HG03432 (cell line): ENCODE data around the gene CRYBB2.
"Not testable (repeated sequence)": the region's sequence is repeated elsewhere in the genome, so short reads cannot be mapped to it uniquely, and the experiment has no call there.

Experiments
- ATAC-seq: cut with Tn5 transposase; IDR thresholded peaks from one replicate; pipeline ENCODE4 v1.9.1; 2021; ENCODE audit warnings: mild to moderate bottlenecking, moderate library complexity; ENCODE audit not compliant: unreplicated experiment

The CRYBB2 gene

DNA sequence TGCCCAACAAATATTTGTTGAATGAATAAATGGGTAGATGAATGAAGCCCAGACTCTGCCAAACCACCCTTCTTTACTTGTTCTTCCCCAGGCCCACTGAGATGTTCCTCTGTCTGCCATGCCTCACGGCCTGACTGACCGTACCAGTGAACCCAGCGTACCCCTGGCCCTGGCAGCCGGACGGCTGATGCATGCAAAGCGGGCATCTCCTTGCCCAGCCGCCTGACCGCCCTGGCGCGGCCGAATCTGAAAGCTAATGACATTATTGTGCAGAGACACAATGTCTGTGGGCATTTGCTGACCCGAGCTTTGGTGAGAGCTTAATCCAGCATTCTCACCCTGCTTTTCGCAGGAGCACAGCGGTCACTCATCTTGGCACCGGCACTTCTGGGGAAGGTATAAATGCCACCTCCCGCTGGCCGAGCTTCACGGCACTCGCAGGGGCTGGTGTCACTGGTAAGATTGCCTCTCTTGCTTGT is at the start of gene CRYBB2:
CRYBB2 (plus strand) TSS at position 429 of the 479 bp plus-strand sequence. CDS start 1,791 bp downstream, outside the sequence.
- ATAC-seq = no peak

DNA sequence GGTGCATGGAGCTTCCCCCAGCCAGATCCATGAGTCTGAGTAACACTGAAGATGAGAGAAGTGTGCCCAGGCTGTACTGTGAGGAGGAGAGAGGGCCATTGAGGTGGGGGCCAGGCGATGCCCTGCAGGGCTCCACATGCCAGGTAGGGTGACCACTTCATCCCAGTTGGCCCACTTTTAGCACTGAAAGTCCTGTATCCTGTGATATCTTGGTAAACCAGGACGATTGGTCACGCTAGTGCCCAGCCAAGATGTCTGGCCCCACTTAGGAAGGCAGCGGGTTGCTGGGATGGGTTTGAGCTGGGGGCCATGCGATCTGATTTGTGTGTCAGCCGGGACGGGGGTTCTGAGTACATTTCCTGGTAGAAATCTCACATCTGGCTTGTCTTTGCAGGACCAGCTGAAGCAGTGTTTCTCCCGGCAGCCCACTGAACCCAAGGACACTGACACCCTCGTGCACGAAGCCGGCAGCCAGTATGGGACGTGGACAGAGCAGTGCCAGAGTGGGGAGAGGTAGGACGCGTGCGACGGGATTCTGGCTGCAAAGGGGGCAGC is 48.9 kb upstream of the CRYBB2 start:
- no peak for ATAC-seq

DNA sequence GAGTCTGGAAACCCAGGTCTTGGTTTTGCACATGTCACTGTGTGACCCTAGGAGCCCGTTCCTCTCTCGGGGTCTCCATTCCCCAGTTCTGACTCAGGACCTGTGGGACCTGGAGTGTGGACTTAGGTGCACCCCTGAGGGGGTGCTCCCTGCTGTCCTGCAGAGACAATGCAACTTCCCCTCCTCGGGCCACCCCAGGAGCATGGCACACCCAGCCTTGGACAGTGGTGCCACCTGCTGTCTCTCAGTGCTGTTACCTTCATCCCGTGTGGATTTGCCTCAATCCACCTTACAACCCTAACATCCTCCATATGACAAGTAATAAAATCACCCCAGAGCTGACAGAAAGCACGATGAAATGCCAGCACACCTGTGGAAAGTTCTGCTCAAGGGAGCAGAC is 47.3 kb upstream of the CRYBB2 start:
- no peak for ATAC-seq

GRCh38 chr22:25174156-25174887 is 45.1 kb upstream of the CRYBB2 start:
- no peak for ATAC-seq

GRCh38 chr22:25174888-25175411 is 44.5 kb upstream of the CRYBB2 start:
- no peak for ATAC-seq

DNA sequence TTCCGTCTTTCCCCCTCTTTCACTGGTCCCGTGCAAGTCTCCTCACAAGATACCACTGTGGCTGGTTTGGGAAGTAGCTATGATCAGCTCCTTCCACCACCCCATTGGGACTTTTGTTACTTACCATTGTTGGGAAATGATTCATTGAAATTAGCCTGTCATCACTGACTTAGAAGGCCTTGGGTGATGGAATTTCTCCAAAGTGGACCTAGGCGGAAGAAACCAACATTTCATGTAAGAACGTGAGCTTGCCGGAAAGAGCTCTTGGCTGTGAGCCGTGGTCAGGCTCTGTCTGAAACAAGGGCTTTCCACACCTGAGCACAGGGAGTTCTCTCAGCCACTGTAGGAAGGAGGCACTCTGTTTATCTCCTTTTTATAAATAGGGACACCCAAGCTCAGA is 43.3 kb upstream of the CRYBB2 start:
- no peak for ATAC-seq

GRCh38 chr22:25176799-25177198 is 42.6 kb upstream of the CRYBB2 start:
- ATAC-seq = no peak

GRCh38 chr22:25177226-25177625 is 42.2 kb upstream of the CRYBB2 start:
- no peak for ATAC-seq

DNA sequence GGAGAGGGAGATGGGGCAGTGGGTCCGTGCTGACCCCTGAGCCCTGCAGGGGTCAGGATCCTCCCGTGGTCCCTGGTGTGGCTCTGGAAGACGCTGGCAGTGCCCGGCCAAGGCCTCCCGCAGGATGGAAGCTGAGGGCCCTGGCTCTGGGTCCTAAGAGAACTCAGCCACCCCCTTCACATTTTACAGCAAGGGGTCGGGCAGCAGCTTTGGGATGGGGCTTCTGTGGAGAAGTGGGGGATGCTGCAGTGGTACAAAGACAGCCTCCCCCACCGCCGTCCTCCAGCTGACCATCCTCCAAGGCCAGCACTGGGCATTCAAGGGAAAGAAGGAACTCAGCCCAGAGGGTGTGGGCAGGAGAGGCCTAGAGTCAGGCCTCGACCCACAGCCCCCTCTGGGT is 41.5 kb upstream of the CRYBB2 start:
- no peak for ATAC-seq

DNA sequence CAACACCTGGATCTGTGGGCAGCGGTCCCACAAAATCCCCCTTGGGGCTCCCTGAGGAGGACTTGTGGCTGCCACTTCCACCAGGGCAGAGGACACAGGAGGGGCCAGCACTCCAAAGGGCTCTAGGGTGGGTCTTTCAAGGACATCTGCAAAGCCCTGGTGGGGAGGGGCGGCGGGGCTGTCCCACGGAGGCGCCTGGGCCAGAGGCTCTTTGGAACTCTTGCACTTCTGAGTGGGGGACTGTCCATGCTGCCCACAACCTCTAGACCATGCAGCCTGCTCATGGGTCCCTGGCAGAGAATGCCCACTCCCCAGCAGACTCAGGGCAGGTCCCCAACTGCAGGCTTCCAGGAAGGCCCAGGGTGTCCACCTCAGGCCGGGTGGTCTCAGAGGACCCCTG is 41.1 kb upstream of the CRYBB2 start:
- ATAC-seq = not testable (repeated sequence)

DNA sequence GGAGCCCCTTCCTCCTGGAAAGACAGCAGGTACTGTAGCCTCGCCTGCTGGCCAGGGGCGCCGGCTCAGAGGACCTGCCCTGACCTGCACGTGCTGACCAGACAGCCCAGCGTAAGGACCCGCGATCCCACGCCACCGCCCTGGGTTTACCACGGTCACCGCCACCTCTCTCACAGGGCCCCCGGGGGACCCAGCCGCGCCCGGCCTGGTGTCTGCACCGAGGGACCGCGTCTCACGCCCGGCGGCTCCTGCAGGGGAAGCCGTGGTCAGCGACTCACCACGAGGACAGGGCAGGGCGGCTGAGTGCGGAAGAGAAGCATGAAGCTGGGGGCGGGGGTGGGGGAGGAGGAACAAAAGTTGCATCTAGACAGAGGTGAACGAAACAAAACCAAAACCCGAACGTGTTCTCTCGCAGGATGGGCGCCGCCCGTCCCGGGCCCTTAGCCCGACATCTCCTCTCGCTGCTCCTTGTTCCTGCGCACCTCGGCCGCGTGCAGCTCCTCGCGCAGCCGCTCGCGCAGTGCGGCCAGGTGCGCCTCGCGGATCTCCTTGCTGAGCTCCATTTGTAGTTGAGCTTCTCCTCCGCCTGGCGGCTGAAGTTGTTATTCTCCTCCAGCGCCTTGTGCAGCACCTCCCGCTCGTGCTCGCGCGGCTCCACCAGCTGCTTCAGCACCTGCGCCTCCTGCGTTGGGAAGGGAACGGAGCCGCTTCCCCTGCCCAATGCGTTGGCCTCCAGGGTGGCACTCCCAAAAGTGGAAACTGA is 40.4 kb upstream of the CRYBB2 start:
- ATAC-seq = not testable (repeated sequence)

GRCh38 chr22:25182131-25183110 is 37.0 kb upstream of the CRYBB2 start:
- ATAC-seq = no peak

DNA sequence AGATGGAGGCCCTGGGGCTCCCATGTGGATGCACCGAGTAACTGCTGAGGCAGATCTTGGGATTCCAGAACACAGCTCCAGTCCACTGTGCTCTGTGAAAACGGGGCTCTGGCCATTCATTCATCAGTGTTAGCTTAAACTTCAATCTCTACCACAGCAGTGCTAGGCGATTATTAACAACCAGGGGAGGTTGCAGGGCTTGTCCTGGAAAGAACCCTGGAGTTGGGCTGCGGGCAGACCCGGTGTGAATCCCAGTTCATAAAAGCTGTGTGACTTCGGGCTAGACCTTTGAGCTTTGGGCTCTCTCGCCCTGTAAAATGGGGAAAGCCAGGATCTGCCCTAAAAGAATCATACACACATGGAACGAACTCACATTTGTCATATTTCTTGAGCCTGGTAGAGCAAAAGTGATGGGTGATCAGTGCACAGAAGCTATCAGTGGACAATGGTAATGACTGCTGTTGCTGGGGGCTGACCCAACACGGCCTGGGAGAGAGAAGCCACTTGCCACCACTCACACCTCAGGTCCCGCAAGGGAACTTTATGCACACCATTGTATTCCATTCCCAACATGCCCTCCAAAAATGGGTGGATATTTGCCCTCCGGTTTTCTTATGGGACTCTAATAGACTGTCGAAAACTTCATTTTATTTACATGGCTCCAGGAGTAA is 35.4 kb upstream of the CRYBB2 start:
- no peak for ATAC-seq

- no peak for ATAC-seq
These were observed 33.3 kb upstream of the CRYBB2 start for GRCh38 chr22:25186140-25186539.

DNA sequence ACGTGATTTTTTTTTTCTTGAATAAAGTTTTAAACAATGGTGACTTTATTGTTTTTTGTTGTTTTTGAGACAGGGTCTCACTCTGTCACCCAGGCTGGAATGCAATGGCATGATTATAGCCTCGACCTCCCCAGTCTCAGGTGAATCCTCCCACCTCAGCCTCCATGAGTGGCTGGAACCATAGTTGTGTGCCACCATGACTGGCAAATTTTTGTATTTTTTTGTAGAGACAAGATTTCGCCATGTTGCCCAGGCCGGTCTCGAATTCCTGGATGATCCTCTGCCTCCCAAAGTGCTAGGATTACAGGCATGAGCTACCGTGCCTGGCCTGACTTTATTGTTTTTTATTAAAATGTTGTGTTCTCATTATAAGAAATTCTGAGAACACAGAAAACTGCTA is 32.0 kb upstream of the CRYBB2 start:
- ATAC-seq = no peak

DNA sequence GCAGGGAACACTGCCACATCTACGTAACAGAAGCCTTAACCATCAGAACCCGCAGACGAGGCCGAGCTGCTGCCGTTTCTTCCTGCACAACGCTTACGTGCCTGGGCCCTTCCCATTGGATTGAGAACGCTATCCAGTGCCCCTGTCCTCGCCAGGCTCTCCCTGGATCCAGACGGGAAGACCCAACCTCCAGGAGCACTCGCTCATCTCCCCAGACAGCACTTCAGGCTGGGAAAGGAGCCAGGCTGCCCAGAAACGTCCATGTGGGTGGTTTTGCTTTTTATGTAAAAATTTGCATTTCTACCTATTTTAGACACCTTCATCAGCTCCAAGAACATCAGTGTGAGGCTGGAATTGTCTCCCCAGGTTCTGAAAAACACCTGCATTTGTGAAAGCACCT is 27.0 kb upstream of the CRYBB2 start:
- ATAC-seq = no peak

GRCh38 chr22:25193130-25193529 is 26.3 kb upstream of the CRYBB2 start:
- ATAC-seq = no peak

GRCh38 chr22:25193548-25193947 is 25.9 kb upstream of the CRYBB2 start:
- ATAC-seq = no peak

GRCh38 chr22:25196326-25196725 is 23.1 kb upstream of the CRYBB2 start:
- no peak for ATAC-seq

- ATAC-seq = no peak
These were observed 22.1 kb upstream of the CRYBB2 start for GRCh38 chr22:25197340-25197739.
